PC-3 (cell line): ENCODE measurements around the gene SRXN1.

Source experiments
- EZH2 ChIP-seq: fragments of 300-600 bp; sonication (generic); IDR thresholded peaks from one replicate; pipeline ENCODE4 v1.6.1; 2017; ENCODE audit warnings: antibody characterized with exemption, mild to moderate bottlenecking, low read length; ENCODE audit not compliant: unreplicated experiment
- EZH2phosphoT487 ChIP-seq: fragments of 300-600 bp; sonication (generic); IDR thresholded peaks from 2 replicates; pipeline ENCODE4 v1.6.1; 2018; ENCODE audit warnings: mild to moderate bottlenecking, antibody characterized with exemption, low read length, borderline replicate concordance
- TF ChIP-seq, protein P1 (sequence below): fragments of 300-600 bp; sonication (generic); conservative IDR thresholded peaks from 2 replicates; pipeline ENCODE4 v1.5.1; 2017; ENCODE audit warnings: antibody characterized with exemption, low read depth, mild to moderate bottlenecking, low read length

- TF ChIP-seq, protein P1, sequence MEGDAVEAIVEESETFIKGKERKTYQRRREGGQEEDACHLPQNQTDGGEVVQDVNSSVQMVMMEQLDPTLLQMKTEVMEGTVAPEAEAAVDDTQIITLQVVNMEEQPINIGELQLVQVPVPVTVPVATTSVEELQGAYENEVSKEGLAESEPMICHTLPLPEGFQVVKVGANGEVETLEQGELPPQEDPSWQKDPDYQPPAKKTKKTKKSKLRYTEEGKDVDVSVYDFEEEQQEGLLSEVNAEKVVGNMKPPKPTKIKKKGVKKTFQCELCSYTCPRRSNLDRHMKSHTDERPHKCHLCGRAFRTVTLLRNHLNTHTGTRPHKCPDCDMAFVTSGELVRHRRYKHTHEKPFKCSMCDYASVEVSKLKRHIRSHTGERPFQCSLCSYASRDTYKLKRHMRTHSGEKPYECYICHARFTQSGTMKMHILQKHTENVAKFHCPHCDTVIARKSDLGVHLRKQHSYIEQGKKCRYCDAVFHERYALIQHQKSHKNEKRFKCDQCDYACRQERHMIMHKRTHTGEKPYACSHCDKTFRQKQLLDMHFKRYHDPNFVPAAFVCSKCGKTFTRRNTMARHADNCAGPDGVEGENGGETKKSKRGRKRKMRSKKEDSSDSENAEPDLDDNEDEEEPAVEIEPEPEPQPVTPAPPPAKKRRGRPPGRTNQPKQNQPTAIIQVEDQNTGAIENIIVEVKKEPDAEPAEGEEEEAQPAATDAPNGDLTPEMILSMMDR: no peak
- TF ChIP-seq EZH2phosphoT487 (no peak), EZH2 (no peak)
Observed at GRCh38 chr20:621125-621756, 31.8 kb downstream of the SRXN1 start.
